ENCODE measurements around the gene NEURL1B.

The NEURL1B gene

GRCh38 chr5:172712610-172713009, 71.5 kb downstream of the NEURL1B start:
- no peak for DNase-seq (ENCODE audit: low spot score in 2 of 2)
- in situ Hi-C loops (cut with MboI; ENCODE audit: low sequenced_read_pairs): loop anchor here (25.0 kb wide), 1 partner anchor 575 kb away; no protein-coding TSS in a partner anchor
- Histone ChIP-seq H3K27me3 (ENCODE audit: low read depth) (peaks cover 7% of the 10 kb centered on the region), H3K4me1 (no peaks in the 10 kb centered on the region), H3K36me3 (replicated peaks) (no peaks in the 10 kb centered on the region), H3K4me3 (no peak overlapping the region), H3K9me3 (no peaks in the 10 kb centered on the region)

DNA sequence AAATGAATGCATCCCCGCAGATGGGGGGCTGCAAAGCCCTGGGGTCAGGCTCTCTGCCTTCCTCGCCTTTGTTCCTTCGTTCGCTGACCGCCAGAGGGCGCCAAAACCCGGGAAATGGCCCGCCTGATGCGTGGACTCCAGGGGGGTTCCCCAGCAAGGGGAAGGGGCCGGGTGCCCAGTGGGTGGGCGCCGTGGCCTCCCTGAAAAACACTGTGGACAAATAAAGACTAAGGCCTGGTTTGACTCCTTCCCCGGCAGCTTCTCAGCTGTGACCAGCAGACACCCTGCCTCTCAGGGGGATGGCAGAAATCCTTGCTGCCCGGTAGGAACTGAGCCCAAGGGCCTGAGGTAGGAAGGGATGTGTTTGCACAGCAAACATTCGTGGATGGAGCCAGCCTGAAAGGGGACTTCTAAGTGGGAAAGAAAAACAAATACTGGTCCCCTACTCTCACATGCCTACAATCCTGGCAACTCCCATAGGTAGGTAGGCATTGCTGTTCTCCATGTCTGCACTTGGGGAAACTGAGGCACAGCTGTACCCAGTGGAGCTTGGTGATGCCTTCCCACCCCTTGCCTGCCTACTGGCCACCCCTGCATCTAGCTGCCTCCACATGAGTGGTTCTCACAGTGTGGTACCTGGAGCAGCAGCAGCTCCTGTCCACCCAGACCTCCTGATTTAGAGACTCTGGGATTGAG, 72.2 kb downstream of the NEURL1B start:
- Histone ChIP-seq H3K27me3 (ENCODE audit: low read depth) (peaks cover 7% of the 10 kb centered on the region), H3K4me3 (no peak overlapping the region), H3K36me3 (replicated peaks) (no peaks in the 10 kb centered on the region), H3K9me3 (no peaks in the 10 kb centered on the region), H3K4me1 (no peaks in the 10 kb centered on the region)
- peak; percentile 13 to 81 for DNase-seq (ENCODE audit: low spot score in 2 of 2)
- in situ Hi-C loops (cut with MboI; ENCODE audit: low sequenced_read_pairs): loop anchor here (25.0 kb wide), 1 partner anchor 574 kb away; no protein-coding TSS in a partner anchor

DNA sequence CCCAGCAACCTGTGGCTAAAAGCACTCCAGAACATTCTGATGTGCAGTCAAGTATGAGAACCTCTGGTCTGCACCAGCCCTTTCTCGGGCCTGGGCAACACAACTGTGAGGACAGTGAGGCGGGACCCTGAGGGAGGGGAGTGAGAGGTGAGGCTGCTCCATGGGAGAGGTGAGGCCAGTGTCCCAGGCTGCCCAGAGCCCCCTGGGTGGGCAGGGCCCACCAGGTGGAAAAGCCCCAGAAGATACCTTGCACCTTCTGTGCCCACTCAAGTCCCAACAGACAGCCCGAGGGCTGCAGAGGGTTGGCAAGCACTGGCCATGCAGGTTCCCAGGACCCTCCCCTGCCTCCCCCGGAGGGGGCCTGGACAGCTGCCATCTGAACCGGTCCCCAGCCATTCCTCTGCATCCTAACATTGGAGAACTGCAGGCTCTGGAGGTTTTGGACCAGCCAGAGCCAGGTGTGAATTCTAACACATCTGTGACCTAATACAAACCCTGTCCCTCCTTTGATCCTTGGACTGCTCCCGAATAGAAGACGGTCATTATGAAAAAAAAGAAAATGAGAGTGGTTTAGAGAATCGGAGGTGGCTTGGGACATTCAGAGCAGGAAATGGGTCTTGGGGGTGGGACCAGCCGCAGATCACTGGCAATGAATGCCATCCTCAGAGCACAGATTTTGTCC, 72.9 kb downstream of the NEURL1B start:
- in situ Hi-C loops (cut with MboI; ENCODE audit: low sequenced_read_pairs): loop anchor here (25.0 kb wide), 1 partner anchor 573 kb away; no protein-coding TSS in a partner anchor
- no peak overlapping the region for H3K4me3 ChIP-seq
- H3K27me3 ChIP-seq (ENCODE audit: low read depth): peaks cover 7% of the 10 kb centered on the region
- H3K9me3 ChIP-seq: no peaks in the 10 kb centered on the region
- H3K4me1 ChIP-seq: no peaks in the 10 kb centered on the region
- no peaks in the 10 kb centered on the region for H3K36me3 ChIP-seq (replicated peaks)
- no peak for DNase-seq (ENCODE audit: low spot score in 2 of 2)

GRCh38 chr5:172714491-172715420, 73.7 kb downstream of the NEURL1B start:
- Histone ChIP-seq H3K27me3 (ENCODE audit: low read depth) (peaks cover 7% of the 10 kb centered on the region), H3K4me1 (no peaks in the 10 kb centered on the region), H3K9me3 (no peaks in the 10 kb centered on the region), H3K36me3 (replicated peaks) (no peaks in the 10 kb centered on the region), H3K4me3 (no peak overlapping the region)
- in situ Hi-C loops (cut with MboI; ENCODE audit: low sequenced_read_pairs): loop anchor here (5.0 to 25.0 kb wide), 2 partner anchors 218 to 573 kb away; no protein-coding TSS in a partner anchor
- peak; percentile 57 to 86 for DNase-seq (ENCODE audit: low spot score in 2 of 2)

GRCh38 chr5:172715421-172715780, 74.3 kb downstream of the NEURL1B start:
- peaks cover 5% of the 10 kb centered on the region for H3K27me3 ChIP-seq (ENCODE audit: low read depth)
- in situ Hi-C loops (cut with MboI; ENCODE audit: low sequenced_read_pairs): loop anchor here (5.0 to 25.0 kb wide), 2 partner anchors 217 to 572 kb away; no protein-coding TSS in a partner anchor
- H3K4me3 ChIP-seq: no peak overlapping the region
- DNase-seq (ENCODE audit: low spot score in 2 of 2): no peak
- H3K36me3 ChIP-seq (replicated peaks): no peaks in the 10 kb centered on the region
- no peaks in the 10 kb centered on the region for H3K9me3 ChIP-seq
- H3K4me1 ChIP-seq: no peaks in the 10 kb centered on the region

GRCh38 chr5:172715931-172716682, 75.0 kb downstream of the NEURL1B start:
- H3K27me3 ChIP-seq (ENCODE audit: low read depth): no peaks in the 10 kb centered on the region
- in situ Hi-C loops (cut with MboI; ENCODE audit: low sequenced_read_pairs): loop anchor here (5.0 to 25.0 kb wide), 2 partner anchors 216 to 571 kb away; no protein-coding TSS in a partner anchor
- H3K4me1 ChIP-seq: no peaks in the 10 kb centered on the region
- no peak overlapping the region for H3K4me3 ChIP-seq
- no peak for DNase-seq (ENCODE audit: low spot score in 2 of 2)
- H3K36me3 ChIP-seq (replicated peaks): no peaks in the 10 kb centered on the region
- no peaks in the 10 kb centered on the region for H3K9me3 ChIP-seq

GRCh38 chr5:172716796-172717313, 75.8 kb downstream of the NEURL1B start:
- no peaks in the 10 kb centered on the region for H3K9me3 ChIP-seq
- H3K4me3 ChIP-seq: no peak overlapping the region
- in situ Hi-C loops (cut with MboI; ENCODE audit: low sequenced_read_pairs): loop anchor here (5.0 to 25.0 kb wide), 2 partner anchors 215 to 570 kb away; no protein-coding TSS in a partner anchor
- DNase-seq (ENCODE audit: low spot score in 2 of 2): peak; percentile 73 to 91
- H3K36me3 ChIP-seq (replicated peaks): no peaks in the 10 kb centered on the region
- H3K4me1 ChIP-seq: no peaks in the 10 kb centered on the region
- H3K27me3 ChIP-seq (ENCODE audit: low read depth): no peaks in the 10 kb centered on the region

GRCh38 chr5:172717481-172718195, 76.6 kb downstream of the NEURL1B start:
- Histone ChIP-seq H3K4me3 (no peak overlapping the region), H3K4me1 (no peaks in the 10 kb centered on the region), H3K36me3 (replicated peaks) (no peaks in the 10 kb centered on the region), H3K9me3 (no peaks in the 10 kb centered on the region), H3K27me3 (ENCODE audit: low read depth) (peaks cover 6% of the 10 kb centered on the region)
- DNase-seq (ENCODE audit: low spot score in 2 of 2): no peak
- in situ Hi-C loops (cut with MboI; ENCODE audit: low sequenced_read_pairs): loop anchor here (5.0 to 25.0 kb wide), 2 partner anchors 215 to 570 kb away; no protein-coding TSS in a partner anchor

- Histone ChIP-seq H3K36me3 (replicated peaks) (no peaks in the 10 kb centered on the region), H3K4me3 (no peak overlapping the region), H3K9me3 (no peaks in the 10 kb centered on the region), H3K4me1 (no peaks in the 10 kb centered on the region), H3K27me3 (ENCODE audit: low read depth) (peaks cover 9% of the 10 kb centered on the region)
- in situ Hi-C loops (cut with MboI; ENCODE audit: low sequenced_read_pairs): loop anchor here (5.0 to 25.0 kb wide), 2 partner anchors 214 to 569 kb away; no protein-coding TSS in a partner anchor
- DNase-seq (ENCODE audit: low spot score in 2 of 2): no peak
Observed at GRCh38 chr5:172718527-172719114, 77.6 kb downstream of the NEURL1B start.

GRCh38 chr5:172719211-172719610, 78.1 kb downstream of the NEURL1B start:
- Histone ChIP-seq H3K9me3 (no peaks in the 10 kb centered on the region), H3K4me1 (no peaks in the 10 kb centered on the region), H3K36me3 (replicated peaks) (no peaks in the 10 kb centered on the region), H3K27me3 (ENCODE audit: low read depth) (peaks cover 11% of the 10 kb centered on the region), H3K4me3 (no peak overlapping the region)
- DNase-seq (ENCODE audit: low spot score in 2 of 2): no peak
- in situ Hi-C loops (cut with MboI; ENCODE audit: low sequenced_read_pairs): loop anchor here (5.0 to 25.0 kb wide), 2 partner anchors 213 to 568 kb away; no protein-coding TSS in a partner anchor

DNA sequence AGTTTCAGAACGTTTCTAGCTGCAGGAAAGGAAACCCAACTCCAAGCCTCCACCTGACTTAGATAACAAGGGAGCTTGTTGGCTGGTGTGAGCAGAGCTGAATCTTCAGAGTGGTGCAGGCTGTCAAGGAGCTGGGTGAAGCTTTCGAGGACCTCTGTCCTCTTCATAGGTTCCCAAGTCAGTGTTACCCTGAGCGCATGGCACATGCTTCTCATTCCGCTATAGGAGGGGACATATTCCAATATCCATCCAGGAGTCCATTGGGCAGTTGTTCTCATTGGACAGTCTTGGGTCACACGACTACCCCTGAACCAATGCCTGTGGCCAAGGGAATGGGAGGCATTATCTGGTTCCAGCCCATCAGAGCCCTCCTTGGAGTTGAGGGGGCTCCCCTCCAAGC, 79.6 kb downstream of the NEURL1B start:
- Histone ChIP-seq H3K4me1 (no peaks in the 10 kb centered on the region), H3K27me3 (ENCODE audit: low read depth) (peaks cover 11% of the 10 kb centered on the region), H3K9me3 (no peaks in the 10 kb centered on the region), H3K36me3 (replicated peaks) (no peaks in the 10 kb centered on the region), H3K4me3 (no peak overlapping the region)
- in situ Hi-C loops (cut with MboI; ENCODE audit: low sequenced_read_pairs): loop anchor here (25.0 kb wide), 1 partner anchor 567 kb away; no protein-coding TSS in a partner anchor
- DNase-seq (ENCODE audit: low spot score in 2 of 2): no peak

Data from HAP-1 (cell line).